Measurements from ENCODE around the gene PCDHB3. TPM values are rescaled to one million over a fixed set of nuclear protein-coding genes. Genes with fewer than 3 reads are reported as not detected.

Gene PCDHB3
- 0.22 and 0.23 TPM in 2 replicates for total RNA-seq

GRCh38 chr5:141100243-141100805, at the start of gene PCDHB3:
TSS of gene PCDHB3 (plus strand) at chr5:141100473. CDS start at chr5:141100650, 177 bp downstream.
- TF ChIP-seq CTCF (conservative IDR thresholded peaks at IDR 0.05; ENCODE audit: low read depth, low read length) = peak; percentile 55
- peak within 1 kb of the TSS; percentile 41 for H3K4me3 ChIP-seq (ENCODE audit: low read depth, low read length)
- no peak for DNase-seq (ENCODE audit: low read depth)

DNA sequence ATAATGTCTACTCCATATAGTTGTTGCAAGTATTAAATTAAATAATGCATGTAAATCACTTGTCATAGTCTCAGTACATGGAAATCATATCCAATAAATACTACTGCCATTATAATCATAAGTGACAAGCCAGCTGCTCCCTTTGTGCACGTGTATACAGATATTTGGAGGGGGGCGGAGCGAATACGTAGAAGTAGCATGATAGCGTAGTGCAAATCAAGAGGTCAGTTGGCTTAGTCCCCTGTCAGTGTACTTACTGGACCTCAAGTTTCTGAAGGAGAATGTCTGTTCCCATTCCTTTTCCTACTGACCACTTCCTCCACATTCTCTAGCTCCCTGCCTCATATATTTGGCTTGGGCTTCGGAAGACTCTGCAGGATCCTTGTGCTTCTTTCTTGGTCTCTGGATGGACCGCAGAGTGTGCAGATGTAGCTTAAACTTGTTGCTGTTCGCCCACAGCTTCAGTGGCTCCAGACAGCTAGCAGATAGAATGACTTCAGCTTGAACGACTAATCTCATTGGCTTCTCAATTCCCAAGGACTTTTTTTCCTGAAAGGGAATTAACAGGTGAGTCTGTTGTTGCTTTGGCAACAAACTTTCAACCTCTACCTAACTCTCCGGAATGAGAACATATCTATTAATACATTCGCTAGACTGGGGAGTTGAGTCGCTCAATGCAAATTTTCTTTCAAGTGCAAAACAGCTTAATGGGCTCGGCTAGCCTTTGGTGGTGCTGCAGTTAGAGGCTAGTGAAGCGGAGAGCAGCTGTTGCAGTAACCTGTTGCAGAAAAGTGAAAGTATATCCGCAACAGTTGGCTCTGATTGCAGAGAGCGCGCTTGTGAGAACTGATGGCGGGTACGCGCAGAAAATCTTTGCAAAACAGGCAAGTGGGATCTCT, 49.4 kb upstream of the PCDHB3 start, which contains the start of gene PCDHB1:
Gene PCDHB1 (plus strand): TSS at position 753 of the 899 bp plus-strand sequence. CDS start 97 bp downstream, at position 850.
- peak within 1 kb of the TSS; percentile 60 for H3K4me3 ChIP-seq (ENCODE audit: low read depth, low read length)
- no peak for DNase-seq (ENCODE audit: low read depth)
- no peak for TF ChIP-seq CTCF (conservative IDR thresholded peaks at IDR 0.05; ENCODE audit: low read depth, low read length)

- DNase-seq (ENCODE audit: low read depth) = no peak
- TF ChIP-seq CTCF (conservative IDR thresholded peaks at IDR 0.05; ENCODE audit: low read depth, low read length) = no peak
- peak overlapping the region; percentile 60 for H3K4me3 ChIP-seq (ENCODE audit: low read depth, low read length)
Observed at GRCh38 chr5:141051521-141051866, 48.8 kb upstream of the PCDHB3 start.

- DNase-seq (ENCODE audit: low read depth) = no peak
- no peak for TF ChIP-seq CTCF (conservative IDR thresholded peaks at IDR 0.05; ENCODE audit: low read depth, low read length)
Observed at GRCh38 chr5:141077826-141078225, 22.4 kb upstream of the PCDHB3 start.

DNA sequence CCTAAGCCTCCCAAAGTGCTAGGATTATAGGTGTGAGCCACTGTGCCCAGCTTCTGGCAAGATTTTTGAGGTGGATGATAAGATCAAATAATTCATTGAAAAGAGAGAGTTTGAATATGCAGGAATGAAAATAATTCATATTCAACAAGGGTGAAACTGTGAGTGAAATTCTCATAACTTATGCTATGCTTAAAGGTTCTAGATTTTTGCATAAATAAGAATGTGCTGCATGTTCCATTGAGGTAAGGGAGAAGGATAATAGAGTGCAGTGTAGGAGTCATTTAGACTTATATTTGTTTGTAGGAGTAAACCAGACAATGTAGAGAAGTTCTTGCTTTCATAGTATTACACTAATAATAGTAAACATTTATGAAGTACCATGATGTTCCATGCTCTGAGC, 18.0 kb upstream of the PCDHB3 start:
- no peak overlapping the region for H3K4me3 ChIP-seq (ENCODE audit: low read depth, low read length)
- no peak for DNase-seq (ENCODE audit: low read depth)
- no peak for TF ChIP-seq CTCF (conservative IDR thresholded peaks at IDR 0.05; ENCODE audit: low read depth, low read length)

More at GRCh38 chr5:141077826-141078225, 22.4 kb upstream of the PCDHB3 start:
- peak overlapping the region; percentile 10 for H3K4me3 ChIP-seq (ENCODE audit: low read depth, low read length)

- H3K4me3 ChIP-seq (ENCODE audit: low read depth, low read length) = peak overlapping the region; percentile 54
- DNase-seq (ENCODE audit: low read depth) = no peak
- peak; percentile 65 for TF ChIP-seq CTCF (conservative IDR thresholded peaks at IDR 0.05; ENCODE audit: low read depth, low read length)
Observed at GRCh38 chr5:141084487-141084989, 15.7 kb upstream of the PCDHB3 start.

All from epithelial cell of proximal tubule (primary cell).